ELR (cell line): Measurements from ENCODE around the gene RSAD2.
"Not testable (repeated sequence)": the region's sequence is repeated elsewhere in the genome, so short reads cannot be mapped to it uniquely, and the experiment has no call there.

Experiments
- DNase-seq: peaks from one replicate; pipeline ENCODE4 v3.0.0-alpha.2; 2015; ENCODE audit warnings: low read depth

Gene RSAD2, protein sequence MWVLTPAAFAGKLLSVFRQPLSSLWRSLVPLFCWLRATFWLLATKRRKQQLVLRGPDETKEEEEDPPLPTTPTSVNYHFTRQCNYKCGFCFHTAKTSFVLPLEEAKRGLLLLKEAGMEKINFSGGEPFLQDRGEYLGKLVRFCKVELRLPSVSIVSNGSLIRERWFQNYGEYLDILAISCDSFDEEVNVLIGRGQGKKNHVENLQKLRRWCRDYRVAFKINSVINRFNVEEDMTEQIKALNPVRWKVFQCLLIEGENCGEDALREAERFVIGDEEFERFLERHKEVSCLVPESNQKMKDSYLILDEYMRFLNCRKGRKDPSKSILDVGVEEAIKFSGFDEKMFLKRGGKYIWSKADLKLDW

DNA sequence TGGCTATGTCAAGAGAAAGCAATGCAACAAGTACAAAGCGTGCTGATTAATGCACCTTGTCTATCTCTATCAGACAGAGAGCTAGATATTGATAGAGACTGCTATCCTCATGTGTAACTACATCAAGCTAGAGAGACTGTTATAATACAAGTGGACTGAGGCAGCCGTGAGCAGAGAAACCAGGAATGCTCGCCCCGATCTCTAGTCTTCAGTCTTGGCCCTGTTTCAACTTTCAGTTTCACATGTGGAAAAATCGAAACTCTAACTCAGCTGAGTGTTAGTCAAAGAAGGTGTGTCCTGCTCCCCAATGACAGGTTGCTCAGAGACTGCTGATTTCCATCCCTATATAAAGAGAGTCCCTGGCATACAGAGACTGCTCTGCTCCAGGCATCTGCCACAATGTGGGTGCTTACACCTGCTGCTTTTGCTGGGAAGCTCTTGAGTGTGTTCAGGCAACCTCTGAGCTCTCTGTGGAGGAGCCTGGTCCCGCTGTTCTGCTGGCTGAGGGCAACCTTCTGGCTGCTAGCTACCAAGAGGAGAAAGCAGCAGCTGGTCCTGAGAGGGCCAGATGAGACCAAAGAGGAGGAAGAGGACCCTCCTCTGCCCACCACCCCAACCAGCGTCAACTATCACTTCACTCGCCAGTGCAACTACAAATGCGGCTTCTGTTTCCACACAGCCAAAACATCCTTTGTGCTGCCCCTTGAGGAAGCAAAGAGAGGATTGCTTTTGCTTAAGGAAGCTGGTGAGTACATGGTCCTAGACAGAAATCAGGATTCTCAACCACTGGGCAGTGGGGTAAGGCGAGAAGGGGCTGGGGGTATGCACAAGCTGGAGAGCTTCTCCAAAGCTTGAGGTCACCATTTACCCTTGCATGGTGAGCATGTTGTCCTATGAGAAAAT lies at the start of gene RSAD2:
TSS of gene RSAD2 (plus strand) at position 376 of the 903 bp plus-strand sequence. CDS start at position 400, 24 bp downstream.
- peak; percentile 6 for DNase-seq

DNA sequence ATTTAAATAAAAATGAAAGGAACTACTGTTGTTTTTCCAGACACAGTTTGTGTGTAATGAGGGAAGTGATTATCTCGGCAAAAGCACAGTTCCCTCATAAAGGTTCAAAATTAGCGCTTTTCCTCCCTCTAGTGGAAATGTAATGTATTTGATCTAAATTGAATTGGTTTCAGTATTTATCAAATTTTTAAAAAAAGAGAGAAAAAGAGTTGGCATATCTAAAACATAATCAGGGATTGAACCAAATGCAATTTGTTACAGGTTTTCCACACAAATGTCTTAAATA lies 49.3 kb upstream of the RSAD2 start:
- DNase-seq: peak; percentile 19

DNA sequence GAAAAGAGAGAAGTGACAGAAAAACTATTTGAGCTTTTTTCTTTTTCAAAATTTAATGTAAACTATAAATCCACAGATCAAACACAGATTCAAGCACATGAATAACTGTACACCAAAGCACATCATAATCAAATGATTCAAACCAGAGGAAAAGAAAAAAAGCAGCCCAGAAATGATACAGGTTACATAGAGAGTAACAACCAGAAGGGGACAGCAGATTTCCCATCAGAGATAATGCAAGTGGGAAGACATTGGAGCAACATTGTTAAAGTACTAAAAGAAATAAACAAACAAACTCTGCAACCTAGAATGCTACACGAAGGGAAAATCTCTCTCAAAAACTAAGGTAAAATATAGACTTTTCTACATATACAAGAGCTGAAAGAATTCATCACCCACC lies 46.3 kb upstream of the RSAD2 start:
- no peak for DNase-seq

DNA sequence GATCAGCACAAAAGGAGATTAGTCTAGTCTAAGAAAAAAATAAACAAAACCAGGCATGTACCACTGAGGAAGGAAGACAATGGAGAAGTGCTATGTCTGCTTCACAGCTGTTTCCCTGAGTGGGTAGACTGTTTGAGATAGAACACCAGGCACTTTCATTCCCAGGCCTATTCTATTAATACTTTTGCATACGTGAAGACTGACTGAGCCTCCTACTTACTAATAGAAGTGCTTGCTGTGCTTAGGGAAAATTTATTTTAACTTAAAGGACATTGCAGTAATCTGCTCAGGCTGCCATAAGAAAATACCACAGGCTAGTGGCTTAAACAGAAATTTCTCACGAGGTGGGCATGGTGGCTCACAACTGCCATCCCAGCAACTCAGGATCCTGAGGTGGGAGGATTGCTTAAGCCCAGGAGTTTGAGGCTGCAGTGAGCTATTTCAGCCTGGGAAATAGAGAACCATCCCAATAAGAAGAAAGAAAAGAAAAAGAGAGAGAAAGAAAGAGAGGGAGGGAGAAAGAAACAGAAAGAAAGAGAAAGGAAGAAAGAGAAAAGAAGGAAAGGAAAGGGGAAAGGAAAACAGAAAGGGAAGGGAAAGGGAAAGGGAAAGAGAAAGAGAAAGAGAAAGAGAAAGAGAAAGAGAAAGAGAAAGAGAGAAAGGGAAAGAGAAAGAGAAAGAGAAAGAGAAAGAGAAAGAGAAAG lies 44.8 kb upstream of the RSAD2 start:
- no peak for DNase-seq

DNA sequence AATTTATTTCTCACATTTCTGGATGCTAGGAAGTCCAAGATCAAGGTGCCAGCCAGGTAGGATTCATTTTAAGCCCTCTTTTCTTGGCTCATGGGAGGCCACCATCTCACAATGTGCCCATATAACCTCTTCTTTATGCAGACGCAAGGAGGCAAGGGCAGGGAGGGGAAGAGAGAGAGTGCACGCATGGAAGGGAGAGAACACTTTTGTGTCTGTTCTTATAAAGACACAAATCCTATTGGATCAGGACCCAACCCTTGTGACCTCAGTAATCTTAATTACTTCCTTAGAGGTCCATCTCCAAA lies 44.3 kb upstream of the RSAD2 start:
- DNase-seq: no peak

DNA sequence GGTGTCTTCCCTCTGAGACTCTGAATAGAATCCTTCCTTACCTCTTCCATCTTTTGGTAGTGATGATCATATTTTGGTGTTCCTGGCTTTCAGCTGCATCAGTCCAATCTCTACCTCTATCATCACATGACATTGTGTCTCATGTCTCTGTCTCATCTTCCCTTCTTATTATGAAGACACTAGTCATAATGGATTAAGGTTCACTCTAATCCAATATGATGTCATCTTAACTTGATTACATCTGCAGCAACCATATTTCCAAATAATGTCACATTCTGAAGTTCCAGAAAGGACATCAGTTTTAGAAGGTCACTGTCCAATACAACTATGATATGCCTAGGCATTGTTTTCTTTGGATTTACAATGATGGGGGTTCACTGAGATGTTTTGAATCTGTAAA lies 43.4 kb upstream of the RSAD2 start:
- DNase-seq: no peak

DNA sequence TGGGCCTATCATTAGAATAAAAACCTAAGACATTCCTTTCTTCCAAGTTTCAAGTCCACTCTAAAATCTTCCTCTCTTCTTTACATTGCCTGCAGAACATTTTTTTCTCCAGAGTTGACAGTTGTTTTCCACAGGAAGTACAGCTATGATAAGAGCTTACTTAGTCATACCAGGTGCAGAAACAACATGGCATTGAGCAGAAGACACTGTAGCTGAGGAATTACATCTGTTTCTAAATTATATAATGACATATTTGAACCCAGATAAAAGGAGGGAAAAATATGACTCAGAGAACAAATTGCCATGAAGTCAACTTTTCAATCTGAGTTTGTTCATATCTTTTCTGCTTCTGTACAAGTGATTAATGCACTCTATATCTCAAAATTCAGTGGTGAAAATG lies 42.1 kb upstream of the RSAD2 start:
- DNase-seq: no peak

DNA sequence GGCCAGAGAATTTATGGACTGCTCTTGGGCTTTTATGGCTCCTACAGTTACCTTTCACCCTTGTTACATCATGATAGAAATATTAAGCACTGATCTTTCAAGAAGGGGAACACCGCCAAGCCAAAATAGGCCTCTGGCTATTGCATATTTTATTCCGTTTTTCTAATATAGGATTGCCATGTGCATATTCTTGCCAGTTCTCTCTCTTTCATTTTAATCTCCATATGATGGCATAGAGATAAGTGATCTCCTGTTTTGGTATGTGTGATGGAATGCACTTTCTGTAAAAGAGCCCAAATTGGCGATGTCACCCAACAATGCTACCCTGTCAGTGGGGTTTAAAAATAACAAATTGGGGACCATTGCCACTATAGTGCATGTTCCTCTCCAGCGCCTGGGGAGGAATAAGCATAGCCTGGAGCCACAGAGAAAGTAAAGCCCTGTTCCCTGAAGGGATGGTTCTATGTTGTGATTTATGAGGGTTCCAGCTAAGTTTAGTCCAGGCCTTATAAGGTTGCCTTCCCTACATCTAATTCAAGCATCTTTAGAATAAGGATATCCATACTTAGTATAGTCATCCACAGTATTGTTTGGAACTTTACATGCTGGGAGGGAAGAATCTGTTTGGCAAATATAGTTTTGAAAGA lies 38.8 kb upstream of the RSAD2 start:
- no peak for DNase-seq

DNA sequence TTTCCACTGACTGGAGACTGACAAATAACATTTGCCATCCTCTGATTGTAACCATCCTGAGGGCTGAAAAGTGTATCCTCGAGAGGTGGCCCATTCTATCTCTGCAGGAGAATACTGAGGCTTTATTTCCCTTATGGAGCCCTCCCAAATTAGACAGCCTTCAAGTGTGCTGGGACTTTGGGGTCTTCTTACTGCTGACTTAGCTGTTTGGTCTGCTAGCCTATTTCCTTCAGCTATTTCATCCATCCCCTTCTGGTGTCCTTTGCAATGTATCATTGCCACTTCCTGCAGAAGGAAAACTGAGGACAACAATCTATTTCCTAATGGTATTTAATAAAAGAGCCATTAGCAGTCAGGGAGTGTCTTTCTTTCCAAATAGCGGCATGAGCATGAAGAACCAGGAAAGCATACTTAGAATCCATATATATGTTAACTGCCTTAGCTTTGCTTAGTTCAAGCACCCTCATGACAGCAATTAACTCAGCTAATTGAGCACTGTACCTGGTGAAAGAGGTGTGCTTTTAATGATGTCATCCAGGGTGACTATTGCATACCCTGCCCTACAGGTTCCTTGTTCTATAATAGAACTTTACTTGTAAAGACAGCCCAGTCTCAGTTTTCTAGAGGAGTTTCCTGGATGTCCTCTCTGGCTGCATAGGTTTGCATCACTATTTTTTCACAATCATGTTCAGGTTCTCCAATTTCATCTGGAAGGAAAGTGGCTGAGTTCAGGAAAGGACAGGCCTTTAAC lies 35.9 kb upstream of the RSAD2 start:
- DNase-seq: no peak

DNA sequence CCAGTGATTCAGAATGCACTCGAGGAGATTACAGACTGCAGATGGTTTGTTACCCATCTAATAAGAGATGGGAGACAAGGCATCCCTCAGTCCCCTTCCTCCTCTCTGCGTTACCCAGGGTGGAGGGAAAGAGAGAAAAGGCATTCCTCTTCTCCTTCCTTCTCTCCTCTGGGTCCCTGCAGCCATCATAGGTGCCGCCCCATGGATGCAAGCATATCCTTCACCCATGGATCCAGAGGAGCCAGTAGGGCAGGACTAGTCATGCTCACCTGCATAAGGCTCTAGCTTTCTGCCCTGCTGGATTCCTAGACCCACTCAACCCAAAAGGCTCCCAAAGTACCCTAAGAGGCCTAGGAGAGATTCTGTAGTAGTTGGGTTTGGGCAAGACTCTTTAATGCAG lies 32.3 kb upstream of the RSAD2 start:
- DNase-seq: peak; percentile 10

DNA sequence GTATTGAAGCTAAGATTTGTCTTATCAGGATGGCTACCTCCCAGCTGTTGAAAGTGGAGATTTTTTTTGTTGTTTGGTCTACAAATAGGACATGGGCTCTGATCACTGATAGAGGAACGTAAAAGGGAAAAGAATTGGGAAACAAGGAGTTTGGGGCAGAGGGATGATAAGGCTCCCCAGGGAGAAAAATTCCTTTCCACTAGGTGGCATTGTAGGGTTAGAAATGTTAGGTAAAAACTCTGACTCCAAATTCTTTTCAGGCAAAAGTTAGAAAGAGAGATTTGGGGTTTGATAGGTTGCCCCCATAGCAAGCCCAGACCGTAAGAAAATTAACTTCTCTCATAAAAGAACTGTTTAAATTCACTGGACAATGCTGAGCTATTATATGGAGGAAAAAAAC lies 31.7 kb upstream of the RSAD2 start:
- no peak for DNase-seq

DNA sequence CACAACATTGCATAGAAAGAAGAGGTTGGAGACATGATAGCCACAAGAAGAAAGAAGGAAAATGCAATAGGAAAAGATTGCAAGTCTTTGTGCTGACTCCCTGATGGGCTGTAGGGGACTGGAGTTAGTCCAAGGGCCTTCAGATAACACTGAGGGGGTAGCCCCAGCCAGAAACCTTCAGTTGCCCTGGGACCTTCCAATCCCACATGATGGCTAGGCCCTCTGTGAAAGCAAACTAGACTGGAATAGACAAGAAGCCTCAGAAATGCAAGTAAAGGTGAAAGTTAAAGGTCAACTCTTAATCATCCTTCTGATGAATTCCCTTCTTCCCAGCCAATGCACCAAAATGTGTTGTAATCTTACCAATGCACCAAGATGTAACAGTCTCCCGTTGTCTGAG lies 31.0 kb upstream of the RSAD2 start:
- DNase-seq: no peak

DNA sequence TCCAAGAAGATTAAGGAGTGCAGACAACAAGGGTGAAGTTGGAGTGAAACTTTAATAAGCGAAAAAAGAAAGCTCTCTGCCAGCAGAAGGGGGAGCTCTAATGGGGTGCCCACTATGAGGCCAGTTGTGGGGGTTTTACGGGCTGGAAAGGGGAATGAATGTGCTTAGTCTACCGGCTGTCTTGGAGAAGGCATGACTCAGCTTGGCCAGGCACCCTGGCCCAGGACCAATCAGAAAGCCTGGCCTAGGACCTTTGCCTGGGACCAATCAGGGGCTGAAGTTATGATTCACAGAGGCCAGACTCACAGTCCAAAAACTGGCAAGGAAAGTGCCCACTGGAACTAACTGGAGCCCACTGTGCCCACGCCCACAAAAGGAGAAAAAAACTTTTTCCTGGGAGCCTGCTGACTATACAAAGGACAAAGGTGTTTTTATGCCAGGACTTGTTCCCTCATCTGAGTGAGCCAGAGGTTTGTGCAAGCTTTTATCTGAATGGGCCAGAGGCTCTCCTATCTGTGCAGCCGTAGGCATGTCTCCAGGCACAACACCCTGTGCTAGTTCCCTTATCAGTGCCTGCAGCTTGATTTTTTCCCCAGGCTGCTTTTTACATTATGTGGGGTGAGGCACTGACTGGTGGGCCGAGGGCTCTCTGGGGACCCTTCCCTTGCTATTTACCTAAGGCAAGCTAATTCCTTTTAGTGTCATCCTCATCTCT lies 30.5 kb upstream of the RSAD2 start:
- no peak for DNase-seq

DNA sequence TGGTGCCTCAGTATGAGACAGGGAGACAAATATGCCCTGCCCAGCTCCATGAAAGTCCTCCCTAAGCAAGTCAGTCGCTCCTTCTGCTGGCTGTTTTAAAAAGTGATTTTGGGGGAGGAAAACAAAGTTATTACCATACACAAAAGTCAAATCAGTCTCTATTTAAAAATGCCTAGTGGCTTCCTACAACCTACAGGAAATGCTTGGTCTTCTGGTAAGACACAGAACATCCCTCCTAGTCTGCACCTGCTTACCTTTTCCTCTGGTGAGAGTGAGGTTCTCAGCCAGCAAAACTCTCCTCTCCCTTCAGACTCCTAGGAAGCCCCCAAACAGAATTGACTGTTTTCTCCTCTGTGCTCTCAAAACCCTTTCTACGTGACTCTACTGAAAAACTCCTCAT lies 25.4 kb upstream of the RSAD2 start:
- no peak for DNase-seq

DNA sequence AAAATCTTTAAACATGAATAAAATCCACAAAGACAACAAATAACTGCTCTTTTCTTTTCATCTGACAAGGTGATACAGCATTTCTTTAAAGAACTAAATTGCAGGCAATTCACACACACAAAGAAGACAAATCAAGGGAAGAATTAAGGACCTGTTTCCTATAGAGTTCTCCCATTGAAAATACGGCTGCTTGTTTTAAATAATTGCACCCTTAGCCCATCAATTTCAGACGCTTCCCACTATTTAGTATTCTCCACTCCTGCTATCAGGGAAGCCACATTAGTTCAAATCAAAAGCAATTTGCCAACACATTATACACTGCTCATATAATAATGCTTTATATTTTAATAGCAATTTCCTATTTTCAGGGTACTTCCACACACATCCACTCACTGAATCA lies 23.2 kb upstream of the RSAD2 start:
- no peak for DNase-seq

DNA sequence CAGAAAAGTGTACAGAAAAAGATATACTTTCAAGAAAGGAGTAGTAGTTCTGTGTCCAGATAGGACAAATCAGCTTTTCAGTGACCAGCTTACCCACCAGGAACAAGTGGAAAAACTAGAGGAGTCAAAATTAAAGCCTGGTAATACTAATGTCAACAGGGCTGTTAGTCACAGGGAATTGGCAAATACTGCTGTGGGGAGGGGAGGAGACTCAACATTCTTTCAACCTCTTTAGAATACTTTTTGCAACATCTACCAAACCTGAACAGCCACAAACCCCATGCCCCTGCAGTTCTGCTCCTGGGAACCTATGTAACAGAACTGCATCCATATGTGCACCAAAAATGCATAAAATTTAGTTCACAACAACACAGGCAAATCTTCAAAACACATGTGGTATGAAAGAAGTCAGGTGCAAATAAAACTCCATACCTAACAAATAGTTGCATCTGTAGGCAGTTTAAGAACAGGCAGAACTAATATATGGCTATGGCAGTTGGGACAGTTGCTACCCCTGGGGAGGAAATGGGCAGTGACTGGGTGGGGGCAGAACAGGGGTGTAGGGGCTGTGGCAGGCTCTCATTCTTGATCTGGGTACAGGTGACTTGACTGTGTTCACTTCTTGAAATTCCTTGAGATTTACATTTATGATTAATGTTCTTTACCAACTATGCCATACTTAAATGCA lies 21.6 kb upstream of the RSAD2 start:
- no peak for DNase-seq

DNA sequence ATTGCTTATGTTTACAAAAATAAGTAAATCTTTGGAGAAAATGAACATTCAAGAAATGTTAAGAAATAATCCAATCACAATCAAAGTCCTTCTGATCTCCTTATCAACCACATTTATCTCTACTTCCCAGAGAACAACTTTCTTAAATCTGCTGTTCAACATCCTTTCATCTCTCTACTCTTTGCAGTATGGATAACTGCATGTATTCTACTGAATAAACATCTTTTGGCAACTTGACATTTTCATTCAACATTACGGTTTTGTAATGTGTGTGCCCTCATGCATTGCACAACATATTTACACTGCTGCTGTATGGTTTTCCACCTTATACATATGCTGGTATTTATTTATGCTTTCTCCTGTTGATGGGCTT lies 21.0 kb upstream of the RSAD2 start:
- DNase-seq: no peak

DNA sequence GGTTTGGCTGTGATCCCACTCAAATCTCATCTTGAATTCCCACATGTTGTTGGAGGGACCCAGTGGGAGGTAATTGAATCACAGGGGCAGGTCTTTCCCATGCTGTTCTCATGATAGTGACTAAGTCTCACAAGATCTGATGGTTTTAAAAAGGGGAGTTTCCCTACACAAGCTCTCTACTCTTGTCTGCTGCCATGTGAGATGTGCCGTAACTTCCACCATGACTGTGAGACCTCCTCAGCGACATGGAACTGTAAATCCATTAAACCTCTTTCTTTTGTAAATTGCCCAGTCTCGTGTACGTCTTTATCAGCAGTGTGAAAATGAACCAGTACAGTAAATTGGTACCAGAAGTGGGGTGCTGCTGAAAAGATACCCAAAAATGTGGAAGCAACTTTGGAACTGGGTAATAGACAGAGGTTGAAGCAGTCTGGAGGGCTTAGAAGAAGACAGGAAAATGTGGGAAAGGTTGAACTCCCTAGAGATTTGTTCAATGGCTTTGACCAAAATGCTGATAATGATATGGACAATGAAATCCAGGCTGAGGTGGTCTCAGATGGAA lies 19.0 kb upstream of the RSAD2 start:
- not testable (repeated sequence) for DNase-seq

DNA sequence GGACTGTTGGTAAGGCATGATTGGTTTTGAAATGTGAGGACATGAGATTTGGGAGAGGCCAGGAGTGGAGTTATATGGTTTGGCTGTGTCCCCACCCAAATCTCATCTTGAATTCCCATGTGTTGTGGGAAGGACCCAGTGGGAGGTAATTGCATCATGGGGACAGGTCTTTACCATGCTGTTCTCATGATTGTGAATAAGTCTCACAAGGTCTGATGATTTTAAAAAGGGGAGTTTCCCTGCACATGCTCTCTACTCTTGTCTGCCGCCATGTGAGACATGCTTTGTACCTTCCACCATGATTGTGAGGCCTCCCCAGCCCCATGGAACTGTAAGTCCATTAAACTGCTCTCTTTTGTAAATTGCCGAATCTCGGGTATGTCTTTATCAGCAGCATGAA lies 17.3 kb upstream of the RSAD2 start:
- DNase-seq: no peak

DNA sequence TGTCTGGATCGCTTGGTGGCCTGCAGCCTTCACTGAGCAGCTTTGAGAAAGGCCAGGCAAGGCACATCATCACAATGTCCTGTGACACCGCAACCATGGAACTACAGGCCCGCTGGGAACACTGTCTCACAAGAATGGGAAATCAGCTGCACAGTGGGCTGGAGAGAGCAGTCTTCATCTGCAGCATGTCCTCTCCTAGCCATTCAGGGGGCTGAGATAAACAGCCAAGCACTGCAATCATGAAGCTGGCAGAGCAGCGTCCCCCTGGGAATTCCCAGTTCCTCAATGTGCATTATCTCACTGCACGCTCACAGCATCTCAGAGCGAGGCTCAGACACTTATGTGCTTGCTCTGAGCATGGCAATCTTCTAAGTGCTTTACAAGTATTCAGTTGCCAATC lies 13.8 kb upstream of the RSAD2 start:
- no peak for DNase-seq
